Measurements from ENCODE around the gene RBFOX2. TPM values are rescaled to one million over a fixed set of nuclear protein-coding genes. Genes with fewer than 3 reads are reported as not detected.
A peak's percentile ranks its signal among the peaks of the same experiment; 100 is the strongest.

The RBFOX2 gene
- total and polyA plus RNA-seq, 10 donors: 2.6 to 39.6 (median 31.8) TPM

DNA sequence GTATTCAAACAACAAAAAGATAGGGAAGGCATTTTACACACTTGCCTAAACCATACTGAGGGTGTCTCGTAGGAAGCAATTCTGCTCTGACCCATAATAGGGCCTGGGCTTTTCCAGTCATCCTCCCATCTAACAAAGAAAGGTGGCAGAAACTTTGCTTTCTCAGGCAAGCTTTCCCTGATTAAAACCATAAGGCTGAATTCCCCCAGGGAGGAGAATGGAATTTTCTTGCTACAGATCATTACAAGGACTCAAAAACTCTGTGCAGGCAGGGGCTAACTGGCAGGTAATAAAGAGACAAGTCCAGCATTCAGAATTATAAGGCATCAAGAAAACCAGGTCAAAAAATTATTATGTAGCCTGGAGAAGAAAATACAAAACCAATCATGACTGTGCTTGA, 90.4 kb downstream of the RBFOX2 start:
- DNase-seq: no peak
- no peaks in the 10 kb centered on the region for H3K27me3 ChIP-seq (replicated peaks in 1 of 7)
- H3K4me1 ChIP-seq: no peaks in the 10 kb centered on the region
- no peak overlapping the region for H3K27ac ChIP-seq
- no peaks in the 10 kb centered on the region for H3K9me3 ChIP-seq
- intact Hi-C loops (cut with DNase I; ENCODE audit: low total_unique reads): loop anchor here (10.0 kb wide), 2 partner anchors 127 to 187 kb away; no protein-coding TSS in a partner anchor
- no peak overlapping the region for H3K4me3 ChIP-seq
- TF ChIP-seq POLR2A (IDR thresholded peaks at IDR 0.05) (no peak), POLR2AphosphoS5 (IDR thresholded peaks at IDR 0.05) (no peak)
- TF ChIP-seq, protein P1, sequence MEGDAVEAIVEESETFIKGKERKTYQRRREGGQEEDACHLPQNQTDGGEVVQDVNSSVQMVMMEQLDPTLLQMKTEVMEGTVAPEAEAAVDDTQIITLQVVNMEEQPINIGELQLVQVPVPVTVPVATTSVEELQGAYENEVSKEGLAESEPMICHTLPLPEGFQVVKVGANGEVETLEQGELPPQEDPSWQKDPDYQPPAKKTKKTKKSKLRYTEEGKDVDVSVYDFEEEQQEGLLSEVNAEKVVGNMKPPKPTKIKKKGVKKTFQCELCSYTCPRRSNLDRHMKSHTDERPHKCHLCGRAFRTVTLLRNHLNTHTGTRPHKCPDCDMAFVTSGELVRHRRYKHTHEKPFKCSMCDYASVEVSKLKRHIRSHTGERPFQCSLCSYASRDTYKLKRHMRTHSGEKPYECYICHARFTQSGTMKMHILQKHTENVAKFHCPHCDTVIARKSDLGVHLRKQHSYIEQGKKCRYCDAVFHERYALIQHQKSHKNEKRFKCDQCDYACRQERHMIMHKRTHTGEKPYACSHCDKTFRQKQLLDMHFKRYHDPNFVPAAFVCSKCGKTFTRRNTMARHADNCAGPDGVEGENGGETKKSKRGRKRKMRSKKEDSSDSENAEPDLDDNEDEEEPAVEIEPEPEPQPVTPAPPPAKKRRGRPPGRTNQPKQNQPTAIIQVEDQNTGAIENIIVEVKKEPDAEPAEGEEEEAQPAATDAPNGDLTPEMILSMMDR (IDR thresholded peaks at IDR 0.05 in 8 of 11, conservative IDR thresholded peaks at IDR 0.05 in 3 of 11): no peak
- WGBS, 5 donors: 74 to 100% (median 81%) methylated on average over 1 of the region's 1 CpG
- no peaks in the 10 kb centered on the region for H3K36me3 ChIP-seq

DNA sequence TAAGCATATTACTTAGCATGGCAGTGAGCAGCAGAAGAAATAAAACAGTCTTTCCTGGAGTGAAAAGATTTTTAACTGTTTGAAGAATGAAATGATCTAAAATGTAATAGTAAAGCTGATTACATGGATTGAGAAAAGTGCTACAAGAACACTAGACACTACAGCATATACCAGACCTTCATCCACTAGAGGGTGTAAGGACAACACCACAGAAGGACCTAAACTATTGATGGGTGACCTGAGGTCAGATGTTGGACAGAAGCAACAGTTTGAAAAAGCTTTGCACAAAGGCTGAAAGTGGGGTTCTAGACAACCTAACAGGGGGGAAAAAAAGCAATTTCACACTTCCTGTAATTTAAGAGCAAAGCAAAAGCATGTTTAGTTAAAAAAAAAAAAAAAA, 97.7 kb downstream of the RBFOX2 start:
- H3K4me1 ChIP-seq: peaks cover 0 to 3% (median 0%) of the 10 kb centered on the region in 6 donors
- TF ChIP-seq POLR2AphosphoS5 (IDR thresholded peaks at IDR 0.05) (no peak), POLR2A (IDR thresholded peaks at IDR 0.05) (no peak)
- TF ChIP-seq, protein P1 (IDR thresholded peaks at IDR 0.05 in 8 of 11, conservative IDR thresholded peaks at IDR 0.05 in 3 of 11): peak in 8 of 11 experiments; percentile 22 to 68 (median 45)
- H3K9me3 ChIP-seq: no peaks in the 10 kb centered on the region
- intact Hi-C loops (cut with DNase I; ENCODE audit: low total_unique reads): loop anchor here (10.0 kb wide), 2 partner anchors 134 to 194 kb away; no protein-coding TSS in a partner anchor
- H3K4me3 ChIP-seq: no peak overlapping the region
- DNase-seq: no peak
- H3K27me3 ChIP-seq (replicated peaks in 1 of 7): no peaks in the 10 kb centered on the region
- no peak overlapping the region for H3K27ac ChIP-seq
- H3K36me3 ChIP-seq: no peaks in the 10 kb centered on the region

DNA sequence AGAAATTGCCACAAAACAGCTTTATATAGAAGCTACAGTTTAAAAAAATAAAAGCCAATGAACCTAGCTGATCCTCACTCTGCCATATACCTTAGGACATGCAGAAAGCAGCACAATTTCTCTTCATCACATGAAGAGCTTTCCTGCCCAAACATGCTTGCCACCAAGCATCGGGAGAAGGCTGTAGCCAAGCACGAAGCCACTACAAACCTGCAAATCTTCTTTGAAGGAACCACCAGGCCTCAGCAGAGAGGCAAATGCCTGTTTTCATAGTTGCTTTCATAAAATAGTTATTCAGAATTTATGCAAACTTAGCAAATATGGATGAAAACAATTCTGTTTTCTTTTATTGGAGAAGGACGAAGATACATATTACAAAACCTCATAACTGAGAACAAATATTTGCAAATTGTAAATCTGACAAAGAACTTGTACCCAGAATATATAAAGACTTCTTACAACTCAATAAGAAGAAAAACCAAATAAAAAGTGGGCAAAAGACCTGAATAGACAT, 100.3 kb downstream of the RBFOX2 start:
- no peaks in the 10 kb centered on the region for H3K27me3 ChIP-seq (replicated peaks in 1 of 7)
- DNase-seq: no peak
- H3K36me3 ChIP-seq: no peaks in the 10 kb centered on the region
- no peak overlapping the region for H3K4me3 ChIP-seq
- no peak overlapping the region for H3K27ac ChIP-seq
- intact Hi-C loops (cut with DNase I; ENCODE audit: low total_unique reads): loop anchor here (10.0 kb wide), 1 partner anchor 304 kb away; no protein-coding TSS in a partner anchor
- H3K4me1 ChIP-seq: peaks cover 0 to 3% (median 0%) of the 10 kb centered on the region in 6 donors
- no peaks in the 10 kb centered on the region for H3K9me3 ChIP-seq
- TF ChIP-seq, protein P1 (IDR thresholded peaks at IDR 0.05 in 8 of 11, conservative IDR thresholded peaks at IDR 0.05 in 3 of 11): no peak
- TF ChIP-seq POLR2AphosphoS5 (IDR thresholded peaks at IDR 0.05) (no peak), POLR2A (IDR thresholded peaks at IDR 0.05) (no peak)
- 80 to 87% (median 86%) methylated on average over 3 of the region's 3 CpGs for WGBS, 5 donors

DNA sequence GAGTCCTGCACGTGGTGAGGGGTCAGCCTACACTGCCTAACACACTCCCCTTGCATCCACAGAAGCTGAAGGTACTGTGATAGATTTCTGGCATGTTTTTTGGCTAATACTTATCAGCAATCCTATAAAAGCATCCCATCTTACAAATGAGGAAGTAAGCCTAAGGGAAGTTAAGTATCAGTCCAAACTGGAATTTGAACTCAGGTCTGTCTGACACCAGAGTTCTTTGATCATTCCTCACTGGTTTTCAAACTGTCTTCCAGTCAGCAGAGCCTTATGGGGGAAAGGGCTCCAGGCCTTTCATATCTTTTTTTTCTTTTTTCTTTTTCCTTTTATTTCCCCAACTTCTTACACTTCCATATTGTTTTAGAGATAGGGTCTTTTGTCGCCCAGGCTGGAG, 105.6 kb downstream of the RBFOX2 start:
- no peaks in the 10 kb centered on the region for H3K36me3 ChIP-seq
- TF ChIP-seq, protein P1 (IDR thresholded peaks at IDR 0.05 in 8 of 11, conservative IDR thresholded peaks at IDR 0.05 in 3 of 11): no peak
- TF ChIP-seq POLR2A (IDR thresholded peaks at IDR 0.05): no peak
- no peak for TF ChIP-seq POLR2AphosphoS5 (IDR thresholded peaks at IDR 0.05)
- no peak overlapping the region for H3K4me3 ChIP-seq
- intact Hi-C loops (cut with DNase I; ENCODE audit: low total_unique reads): loop anchor here (10.0 kb wide), 1 partner anchor 298 kb away; no protein-coding TSS in a partner anchor
- H3K27ac ChIP-seq: no peak overlapping the region
- DNase-seq: no peak
- whole genome bisulfite sequencing, 5 donors: 71 to 86% (median 84%) methylated on average over 2 of the region's 2 CpGs
- no peaks in the 10 kb centered on the region for H3K27me3 ChIP-seq (replicated peaks in 1 of 7)
- H3K4me1 ChIP-seq: peaks cover 0 to 17% (median 7%) of the 10 kb centered on the region in 6 donors
- no peaks in the 10 kb centered on the region for H3K9me3 ChIP-seq
